ENCODE data around the gene ADTRP.
"Not testable (repeated sequence)": the region's sequence is repeated elsewhere in the genome, so short reads cannot be mapped to it uniquely, and the experiment has no call there.

The ADTRP gene

DNA sequence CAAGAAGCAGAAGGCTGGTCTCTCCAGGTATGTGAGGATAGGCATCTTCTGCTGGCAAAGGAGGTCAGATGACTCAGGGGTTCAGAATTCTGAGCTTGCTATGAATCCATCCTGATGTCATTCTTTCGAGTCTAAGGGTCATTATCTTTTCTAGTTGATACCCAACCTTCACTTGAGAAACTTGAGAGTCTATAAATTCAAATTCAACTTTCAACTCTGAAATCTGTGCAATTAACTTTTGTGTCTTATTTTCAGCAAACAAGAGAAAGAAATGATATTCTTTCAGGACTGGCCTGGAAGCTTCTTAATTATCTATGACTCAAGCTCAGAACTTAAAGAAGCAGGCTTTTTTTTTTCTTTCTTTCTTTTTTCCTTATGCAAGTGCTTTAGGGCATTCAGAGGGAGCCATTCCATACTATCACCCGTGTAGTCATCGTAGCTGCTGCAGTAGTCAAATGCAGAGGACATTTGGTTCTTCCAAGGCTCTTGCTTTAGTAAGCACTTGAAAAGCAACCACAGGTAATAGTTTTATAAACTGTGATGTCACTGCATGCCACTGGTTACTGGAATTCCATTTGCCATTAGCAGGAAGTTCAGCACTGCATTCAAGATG lies 93.0 kb downstream of the ADTRP start:
- in situ Hi-C loops (cut with HindIII; ENCODE audit: low pct_ligation_motif_present, low pct_unique_long_range_greater_than_20kb, low sequenced_read_pairs): no loop called here
- peak; percentile 95 for DNase-seq

DNA sequence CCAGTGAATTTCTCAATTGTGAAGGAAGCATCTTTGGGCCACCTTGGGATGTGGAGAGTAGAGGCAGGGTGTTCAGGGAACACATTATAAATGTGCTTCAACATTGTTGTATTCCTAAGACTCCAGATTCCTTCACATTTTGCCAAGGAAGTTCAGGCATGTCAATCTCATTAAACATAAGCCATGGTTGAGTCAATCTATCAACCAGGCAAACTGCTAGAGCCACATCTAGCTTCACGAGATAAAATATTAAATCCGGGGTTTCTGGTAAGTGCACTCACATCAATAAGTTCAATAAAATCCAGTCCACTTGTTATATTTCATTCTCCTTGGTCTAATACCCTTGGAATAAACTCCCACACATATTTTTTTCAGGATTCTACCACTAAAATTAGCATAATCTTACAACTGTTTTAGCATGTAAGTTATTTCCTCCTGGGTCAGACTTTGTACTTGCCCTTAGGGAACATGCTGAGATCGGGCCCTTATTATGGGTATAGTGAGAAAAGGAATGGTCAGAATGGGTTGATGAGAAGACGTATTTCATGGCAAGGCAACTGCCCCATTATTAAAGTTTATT lies 93.6 kb downstream of the ADTRP start:
- in situ Hi-C loops (cut with HindIII; ENCODE audit: low pct_ligation_motif_present, low pct_unique_long_range_greater_than_20kb, low sequenced_read_pairs): no loop called here

DNA sequence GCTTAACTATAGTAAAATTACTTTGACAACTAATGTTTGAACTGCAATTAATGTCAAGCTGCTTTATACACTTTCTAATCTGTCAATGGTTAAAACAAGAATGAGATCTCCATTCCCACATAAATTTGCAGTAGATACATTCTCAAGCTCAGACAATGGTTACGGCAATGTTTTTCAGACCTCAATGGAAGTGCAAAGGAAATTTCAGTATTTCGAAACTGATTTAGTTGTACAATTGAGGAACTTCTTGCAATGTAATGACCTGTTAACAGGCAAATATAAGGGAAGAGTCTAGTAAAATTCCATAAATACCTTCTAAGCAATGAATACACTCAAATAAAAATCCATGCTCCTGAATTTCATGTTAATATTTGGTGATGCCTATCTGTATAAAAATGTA lies 94.7 kb downstream of the ADTRP start:
- DNase-seq: no peak
- in situ Hi-C loops (cut with HindIII; ENCODE audit: low pct_ligation_motif_present, low pct_unique_long_range_greater_than_20kb, low sequenced_read_pairs): no loop called here

More for the DNA sequence above, 93.6 kb downstream of the ADTRP start:
- DNase-seq: no peak

DNA sequence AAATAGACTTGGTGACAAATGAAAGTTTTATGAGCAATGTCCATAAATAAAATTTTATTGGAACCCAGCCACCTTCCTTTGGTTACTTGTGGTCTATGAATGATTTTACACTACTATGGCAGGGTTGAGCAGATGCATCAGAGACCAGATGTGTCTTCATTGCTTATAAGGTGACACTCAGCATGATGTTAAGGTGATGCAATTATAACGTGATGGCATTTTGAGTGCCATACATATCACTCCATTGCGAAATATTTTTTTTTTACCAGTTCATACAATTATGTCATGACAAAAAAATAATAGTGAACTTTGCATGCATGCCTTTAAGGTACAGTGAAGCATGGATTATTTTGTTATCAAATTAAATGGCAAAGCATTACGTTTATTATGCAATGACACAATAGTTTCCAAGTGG lies 96.0 kb downstream of the ADTRP start:
- no peak for DNase-seq
- in situ Hi-C loops (cut with HindIII; ENCODE audit: low pct_ligation_motif_present, low pct_unique_long_range_greater_than_20kb, low sequenced_read_pairs): no loop called here

DNA sequence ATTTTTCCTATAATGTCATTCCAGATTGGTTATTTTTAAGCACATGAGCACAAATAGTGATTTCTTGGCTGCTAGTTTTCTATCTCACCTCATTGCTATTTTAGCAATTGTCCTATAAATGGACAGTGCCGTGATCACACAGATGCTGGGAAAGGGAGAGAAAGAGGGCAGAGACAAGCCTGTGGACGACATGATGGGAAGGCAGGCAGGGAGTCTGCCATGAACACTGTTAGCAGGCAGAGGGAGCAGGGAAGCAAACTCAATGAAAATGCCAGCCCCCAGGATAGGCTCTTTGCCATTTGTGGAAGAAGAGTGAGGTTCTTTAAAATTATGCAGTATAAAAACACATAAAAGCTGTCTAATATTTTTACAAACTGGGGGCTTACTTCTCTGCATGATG lies 96.8 kb downstream of the ADTRP start:
- in situ Hi-C loops (cut with HindIII; ENCODE audit: low pct_ligation_motif_present, low pct_unique_long_range_greater_than_20kb, low sequenced_read_pairs): no loop called here
- peak; percentile 2 for DNase-seq

- DNase-seq: no peak
- in situ Hi-C loops (cut with HindIII; ENCODE audit: low pct_ligation_motif_present, low pct_unique_long_range_greater_than_20kb, low sequenced_read_pairs): no loop called here
Measured at GRCh38 chr6:11681357-11681756, 97.2 kb downstream of the ADTRP start.

DNA sequence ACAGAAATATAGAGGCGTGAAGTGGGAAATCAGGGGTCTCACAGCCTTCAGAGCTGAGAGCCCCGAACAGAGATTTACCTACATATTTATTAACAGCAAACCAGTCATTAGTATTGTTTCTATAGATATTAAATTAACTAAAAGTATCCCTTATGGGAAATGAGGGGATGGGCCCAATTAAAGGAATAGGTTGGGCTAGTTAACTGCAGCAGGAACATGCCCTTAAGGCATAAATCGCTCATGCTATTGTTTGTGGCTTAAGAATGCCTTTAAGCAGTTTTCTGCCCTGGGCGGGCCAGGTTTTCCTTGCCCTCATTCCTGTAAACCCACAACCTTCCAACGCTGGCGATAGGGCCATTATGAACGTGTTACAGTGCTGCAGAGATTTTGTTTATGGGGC lies 98.1 kb downstream of the ADTRP start:
- DNase-seq; in situ Hi-C loops (cut with HindIII; ENCODE audit: low pct_ligation_motif_present, low pct_unique_long_range_greater_than_20kb, low sequenced_read_pairs): not testable (repeated sequence)

DNA sequence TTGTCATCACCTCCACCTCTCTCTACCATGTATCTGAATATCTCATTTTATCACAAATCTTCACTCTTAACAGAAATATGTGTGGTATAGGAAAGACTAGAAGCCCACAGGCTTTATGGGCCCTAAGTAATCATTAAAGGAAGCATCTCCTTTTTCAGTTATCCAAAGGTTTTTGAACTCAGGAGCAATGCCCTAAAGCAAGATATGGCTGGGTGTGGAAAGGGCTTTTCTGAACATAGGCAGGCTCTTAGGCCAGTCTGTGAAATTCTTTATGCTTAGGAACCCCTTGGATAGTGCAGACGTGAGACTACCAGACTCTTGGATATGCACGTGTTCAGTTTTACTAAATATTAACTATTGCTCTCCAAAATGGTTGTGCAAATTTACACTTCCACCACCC lies 99.5 kb downstream of the ADTRP start:
- in situ Hi-C loops (cut with HindIII; ENCODE audit: low pct_ligation_motif_present, low pct_unique_long_range_greater_than_20kb, low sequenced_read_pairs): no loop called here
- DNase-seq: no peak

DNA sequence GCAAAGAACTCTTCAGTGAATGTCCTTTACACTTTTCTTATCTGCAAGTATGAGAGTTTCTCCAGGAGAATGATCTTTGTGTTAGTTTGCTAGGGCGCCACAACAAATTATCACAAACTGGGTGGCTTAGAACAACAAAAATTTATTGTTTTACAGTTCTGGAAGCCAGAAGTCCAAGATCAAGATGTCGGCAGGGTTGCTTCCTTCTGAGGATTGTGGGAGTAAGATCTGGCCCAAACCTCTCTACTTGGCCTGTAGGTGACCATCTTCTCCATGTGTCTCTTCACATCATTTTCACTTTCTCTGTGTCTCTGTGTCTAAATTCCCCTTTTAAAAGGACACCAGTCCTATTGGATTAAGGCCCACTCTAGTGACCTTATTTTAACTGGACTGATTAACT lies 103.0 kb downstream of the ADTRP start:
- peak; percentile 21 for DNase-seq
- in situ Hi-C loops (cut with HindIII; ENCODE audit: low pct_ligation_motif_present, low pct_unique_long_range_greater_than_20kb, low sequenced_read_pairs): no loop called here

DNA sequence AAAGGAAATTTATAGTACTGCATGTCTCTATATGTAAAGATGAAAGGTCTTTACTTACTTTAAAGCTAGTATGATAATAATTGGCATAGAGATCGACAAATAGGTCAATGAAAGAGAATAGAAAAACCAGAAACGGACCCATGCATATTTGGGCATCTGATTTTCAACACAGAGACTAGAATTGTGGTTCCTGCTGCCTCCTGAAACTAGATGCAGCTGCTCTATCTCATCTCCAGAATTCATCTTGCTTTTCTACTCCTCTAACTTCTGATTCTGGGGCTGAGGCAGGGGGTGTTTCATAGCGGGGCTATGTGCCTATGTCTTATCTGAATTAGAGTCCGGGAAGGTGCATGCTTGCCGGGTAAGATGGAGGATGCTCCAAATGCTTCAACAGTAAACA lies 105.9 kb downstream of the ADTRP start:
- in situ Hi-C loops (cut with HindIII; ENCODE audit: low pct_ligation_motif_present, low pct_unique_long_range_greater_than_20kb, low sequenced_read_pairs): no loop called here
- DNase-seq: no peak

DNA sequence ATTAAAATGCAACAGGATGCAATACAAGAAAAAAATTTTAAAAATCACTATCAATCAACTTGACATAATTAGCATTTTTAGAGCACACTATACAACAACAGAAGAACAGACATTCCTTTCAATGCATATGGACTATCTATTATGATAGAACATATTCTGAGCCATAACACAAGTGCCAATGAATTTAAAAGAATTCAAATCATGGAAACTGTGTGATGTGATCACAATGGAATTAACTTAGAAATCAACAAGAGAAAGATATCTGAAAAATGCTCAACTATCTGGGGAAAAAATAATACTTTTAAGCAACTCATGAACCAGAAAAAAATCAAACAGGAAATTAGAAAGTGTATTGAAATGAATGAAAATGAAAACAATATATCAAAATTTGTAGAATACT lies 106.3 kb downstream of the ADTRP start:
- in situ Hi-C loops (cut with HindIII; ENCODE audit: low pct_ligation_motif_present, low pct_unique_long_range_greater_than_20kb, low sequenced_read_pairs): no loop called here
- no peak for DNase-seq

GRCh38 chr6:11669696-11670095 lies 108.9 kb downstream of the ADTRP start:
- no peak for DNase-seq
- in situ Hi-C loops (cut with HindIII; ENCODE audit: low pct_ligation_motif_present, low pct_unique_long_range_greater_than_20kb, low sequenced_read_pairs): no loop called here

DNA sequence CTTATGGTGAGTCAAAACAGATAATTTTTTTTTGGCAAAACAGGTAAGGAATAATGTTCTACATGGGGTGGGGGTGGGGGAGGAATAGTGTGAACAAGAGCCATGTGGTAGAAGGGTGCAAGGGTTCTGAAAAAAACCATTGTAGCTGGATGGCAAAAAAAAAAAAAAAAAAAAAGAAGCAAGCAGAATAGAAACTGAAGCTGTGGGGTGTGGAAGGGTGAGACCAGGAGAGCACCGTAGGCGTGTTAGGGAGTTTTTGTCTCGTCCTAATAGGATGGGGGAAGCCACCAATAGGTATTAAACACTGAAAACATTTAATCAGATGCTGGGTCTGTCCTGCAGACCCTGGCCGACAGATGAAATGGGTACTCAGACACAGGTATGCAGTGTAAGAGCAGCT lies 110.1 kb downstream of the ADTRP start:
- no peak for DNase-seq
- in situ Hi-C loops (cut with HindIII; ENCODE audit: low pct_ligation_motif_present, low pct_unique_long_range_greater_than_20kb, low sequenced_read_pairs): no loop called here

GRCh38 chr6:11667876-11668275 lies 110.7 kb downstream of the ADTRP start:
- in situ Hi-C loops (cut with HindIII; ENCODE audit: low pct_ligation_motif_present, low pct_unique_long_range_greater_than_20kb, low sequenced_read_pairs): no loop called here
- no peak for DNase-seq

- in situ Hi-C loops (cut with HindIII; ENCODE audit: low pct_ligation_motif_present, low pct_unique_long_range_greater_than_20kb, low sequenced_read_pairs): no loop called here
- DNase-seq: no peak
Measured at GRCh38 chr6:11665604-11666326, 112.8 kb downstream of the ADTRP start.
